GM21367 (cell line): Measurements from ENCODE around the gene LGMN.
"Not testable (repeated sequence)": the region's sequence is repeated elsewhere in the genome, so short reads cannot be mapped to it uniquely, and the experiment has no call there.

ENCODE experiments used
- ATAC-seq: cut with Tn5 transposase; IDR thresholded peaks from one replicate; pipeline ENCODE4 v1.9.1; 2021; ENCODE audit not compliant: unreplicated experiment

Gene LGMN

DNA sequence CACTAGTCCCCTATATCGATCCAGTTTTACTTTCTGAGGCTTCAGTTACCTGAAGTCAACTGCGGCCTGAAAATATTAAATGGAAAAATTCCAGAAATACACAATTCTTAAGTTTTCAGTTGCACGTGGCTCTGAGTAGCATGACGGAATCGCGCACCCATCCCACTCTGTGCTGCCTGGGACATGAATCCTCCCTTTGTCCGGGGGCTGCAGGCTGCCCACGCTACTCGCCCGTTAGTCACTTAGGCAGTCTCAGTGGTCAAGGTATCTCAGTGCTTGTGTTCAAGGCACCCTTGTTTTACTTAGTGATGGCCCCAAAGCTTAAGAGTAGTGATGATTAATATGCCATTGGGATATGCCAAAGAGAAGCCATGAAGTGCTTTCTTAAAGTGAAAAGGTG, 46.6 kb downstream of the LGMN start:
- no peak for ATAC-seq

DNA sequence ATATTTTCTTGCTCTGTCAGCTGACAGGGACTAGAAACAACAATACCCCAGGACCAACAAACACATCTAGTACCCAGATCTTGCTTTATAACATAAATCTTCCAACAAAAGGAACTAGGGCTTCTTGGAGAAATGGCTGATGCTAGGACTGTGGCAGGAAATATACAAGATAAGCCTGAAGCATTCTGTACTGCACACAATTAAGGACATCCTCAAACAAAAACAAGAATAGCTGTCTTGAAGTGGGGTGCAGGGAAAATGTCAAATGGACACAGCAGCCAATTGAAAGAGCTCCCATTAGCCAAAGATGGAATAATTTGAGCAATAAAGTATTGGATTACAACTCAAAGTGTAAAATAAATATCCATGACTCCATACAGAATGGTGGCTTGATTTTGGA, 50.0 kb downstream of the LGMN start:
- no peak for ATAC-seq

DNA sequence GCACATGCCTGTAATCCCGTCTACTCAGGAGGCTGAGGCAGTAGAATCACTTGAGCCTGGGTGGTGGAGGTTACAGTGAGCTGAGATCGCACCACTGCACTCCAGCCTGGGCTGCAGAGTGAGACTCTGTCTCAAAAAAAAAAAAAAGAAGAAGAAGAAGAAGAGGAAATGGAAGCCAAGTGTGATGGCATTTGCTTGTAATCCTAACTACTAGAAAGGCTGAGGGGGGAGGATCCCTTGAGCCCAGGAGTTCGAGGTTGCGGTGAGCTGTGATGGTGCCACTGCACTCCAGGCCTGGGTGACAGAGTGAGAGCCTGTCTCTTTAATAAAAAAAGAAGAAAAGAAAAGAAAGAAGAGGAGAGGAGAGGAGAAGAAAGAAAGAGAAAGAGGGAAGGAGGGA, 52.1 kb downstream of the LGMN start:
- ATAC-seq = no peak

DNA sequence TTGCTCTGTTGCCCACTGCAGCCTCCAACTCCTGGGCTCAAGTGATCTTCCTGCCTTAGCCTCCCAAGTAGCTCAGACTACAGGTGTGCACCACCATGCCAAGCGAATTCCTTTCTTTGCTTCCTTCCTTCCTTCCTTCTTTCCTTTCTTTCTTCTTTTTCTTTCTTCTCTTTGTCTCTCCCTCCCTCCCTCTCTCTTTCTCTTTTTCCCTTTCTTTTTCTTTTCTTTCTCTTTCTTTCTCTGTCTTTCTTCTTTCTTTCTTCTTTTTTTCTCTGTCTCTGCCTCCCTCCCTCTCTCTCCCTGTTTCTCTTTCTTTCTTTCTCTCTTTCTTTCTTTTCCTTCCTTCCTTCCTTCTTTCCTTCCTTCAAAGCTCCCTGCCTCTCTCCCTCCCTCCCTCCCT, 52.9 kb downstream of the LGMN start:
- ATAC-seq = no peak

DNA sequence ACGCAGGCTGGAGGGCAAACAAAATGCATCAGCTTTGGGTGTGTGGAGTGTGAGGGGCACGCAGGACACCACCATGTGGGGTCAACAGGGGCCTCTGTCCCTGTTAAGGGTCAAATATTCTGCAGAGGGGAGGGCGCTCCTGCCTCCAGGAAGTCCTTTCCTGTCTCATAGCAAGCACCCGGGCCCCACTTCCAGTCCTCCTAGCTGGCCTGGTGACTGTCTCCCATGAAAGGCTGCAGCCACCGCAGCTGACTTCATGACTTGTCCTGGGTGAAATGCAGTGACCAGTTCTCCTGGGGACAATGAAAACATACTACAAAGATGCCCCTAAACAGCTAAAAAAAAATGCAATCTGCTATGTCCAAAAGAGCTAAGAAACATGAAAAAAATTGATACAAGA, 53.6 kb downstream of the LGMN start:
- ATAC-seq = no peak

DNA sequence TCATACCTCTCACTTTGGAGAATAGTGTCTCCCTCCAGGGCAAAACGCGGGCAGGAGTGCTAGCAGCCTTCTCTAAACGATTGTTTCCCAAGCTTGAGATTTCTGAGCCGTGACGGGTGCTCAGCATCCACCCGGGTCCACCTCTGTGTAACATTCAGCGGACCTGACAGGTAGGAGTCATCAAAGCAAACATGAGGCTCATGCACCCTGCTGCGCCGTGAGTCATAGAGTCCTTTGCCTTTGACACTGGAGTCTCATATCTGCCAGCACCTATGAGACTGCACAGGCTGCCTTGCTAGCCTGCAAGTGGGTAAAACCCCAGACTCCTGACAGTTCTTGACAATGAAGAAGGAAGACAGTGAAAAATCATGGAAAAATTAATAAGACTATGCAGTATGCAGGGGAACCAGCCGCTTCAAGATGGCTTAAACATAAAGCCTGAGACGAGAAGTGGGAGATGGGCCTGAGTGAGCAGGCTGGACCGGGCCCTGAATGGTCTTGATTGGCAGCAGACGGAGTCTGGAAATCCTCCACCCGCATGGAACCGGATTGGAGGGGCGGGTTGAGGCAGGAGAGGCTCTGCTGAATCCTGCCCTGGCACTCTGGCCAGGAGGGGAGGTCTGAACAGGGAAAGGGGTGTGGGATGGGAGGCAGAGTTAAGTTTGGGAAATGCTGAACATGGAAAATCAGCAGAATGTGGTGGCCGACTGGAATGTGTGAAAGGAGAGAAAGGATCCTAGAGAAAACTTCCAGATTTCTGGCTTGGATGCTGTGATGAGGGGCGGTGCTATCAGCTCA, 54.2 kb downstream of the LGMN start:
- ATAC-seq = no peak

DNA sequence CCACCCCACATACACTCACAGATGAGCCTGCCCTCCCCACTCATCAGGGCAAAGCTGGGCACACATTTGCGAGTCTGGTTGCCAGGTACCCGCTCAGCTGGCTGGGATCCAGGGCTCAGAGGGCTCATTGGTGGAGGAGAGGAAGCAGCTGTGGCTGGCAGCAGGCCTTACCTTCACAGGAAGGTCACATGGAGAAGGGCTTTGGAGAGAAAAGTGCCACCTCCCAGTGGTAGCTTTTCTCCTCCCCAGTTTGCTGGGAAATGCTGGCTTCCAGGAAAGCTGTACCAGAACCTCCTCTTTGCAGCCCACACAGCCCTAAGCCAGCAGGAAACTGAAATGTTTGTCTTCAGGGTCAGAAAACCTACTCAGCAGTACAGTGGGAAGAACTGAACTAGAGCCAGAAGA, 55.6 kb downstream of the LGMN start:
- no peak for ATAC-seq

DNA sequence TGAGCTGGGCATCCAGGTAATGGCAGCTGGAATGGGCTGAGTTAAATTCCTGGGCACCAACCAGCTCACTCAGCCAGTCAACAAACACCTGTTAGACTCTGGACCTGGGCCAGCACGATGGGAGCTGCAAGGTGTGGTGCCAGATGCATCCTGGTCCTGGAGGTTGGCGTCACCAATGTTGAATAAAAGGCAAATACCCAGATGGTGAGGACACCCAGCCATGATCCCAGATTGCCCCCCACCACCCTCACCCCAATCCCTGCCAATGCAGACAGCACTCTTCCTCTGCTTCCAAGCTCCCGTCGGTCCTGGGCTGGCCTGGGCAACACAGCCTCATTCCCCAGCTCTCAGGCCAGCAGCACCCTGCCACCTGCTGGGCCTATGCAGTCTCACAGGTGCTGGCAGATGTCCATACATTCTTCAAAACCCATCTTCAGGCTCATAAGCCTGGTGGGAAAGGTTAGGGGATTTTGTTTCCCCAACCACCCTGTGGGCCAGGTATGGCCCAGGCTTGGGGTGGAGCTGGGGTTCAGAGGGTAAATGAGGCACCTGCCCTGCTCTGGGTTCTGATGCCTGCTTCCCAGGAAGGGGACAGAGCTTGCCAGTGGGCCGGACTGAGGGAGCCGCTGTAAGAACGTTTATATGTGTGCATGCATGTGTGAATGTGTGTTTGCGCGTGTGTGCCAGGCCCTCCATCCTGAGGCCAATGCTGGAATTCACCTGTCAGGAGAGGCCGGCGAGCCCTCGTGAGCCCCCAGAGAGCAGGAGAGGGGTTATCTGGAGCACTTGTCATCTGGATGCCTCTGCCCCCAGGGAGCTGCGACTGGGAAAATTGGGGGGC, 58.0 kb downstream of the LGMN start:
- no peak for ATAC-seq

DNA sequence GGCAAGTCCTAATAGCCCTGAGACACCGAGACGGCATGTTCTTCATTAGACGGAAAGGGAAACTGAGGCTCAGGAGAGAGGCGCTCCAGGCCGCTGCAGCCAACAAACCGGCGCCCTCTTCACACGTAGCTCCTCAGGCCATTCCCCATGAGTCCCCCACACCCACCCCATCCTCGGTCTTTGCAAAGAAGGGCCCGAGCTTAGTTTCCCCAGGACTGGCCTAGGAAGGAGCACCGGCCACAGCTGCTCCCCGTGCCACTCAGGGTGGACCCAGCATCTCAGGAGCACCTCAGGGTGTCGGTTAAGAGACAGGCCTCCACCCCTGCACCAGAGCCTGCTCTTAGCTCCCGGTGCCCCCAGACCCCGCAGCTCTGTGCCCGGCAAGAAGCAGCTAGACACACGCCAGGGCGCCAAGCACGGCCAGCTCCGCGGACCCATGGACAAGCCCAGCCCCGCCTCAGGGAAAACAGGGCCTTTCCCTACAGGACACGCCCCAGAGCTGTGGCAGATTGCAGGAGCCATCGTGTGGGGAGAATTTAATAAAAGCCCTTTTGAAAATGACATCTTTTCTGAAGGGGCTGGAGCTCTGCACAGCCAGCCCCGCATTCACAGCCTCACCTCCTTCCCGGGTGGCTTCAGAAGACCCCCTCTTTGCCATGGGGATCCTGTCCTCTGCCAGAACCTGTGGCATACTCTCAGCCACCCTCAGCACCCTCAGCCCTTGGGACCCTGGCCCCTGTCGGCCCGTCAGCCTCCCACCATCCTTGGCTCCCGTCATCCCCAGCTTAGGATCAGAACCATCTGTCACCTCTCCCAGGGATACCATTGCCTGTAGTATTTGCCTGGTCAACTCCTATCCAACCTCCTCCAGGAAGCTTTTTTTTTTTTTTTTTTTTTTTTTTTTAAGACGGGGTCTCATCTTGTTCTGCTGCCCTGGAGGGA, 59.7 kb downstream of the LGMN start:
- no peak for ATAC-seq

DNA sequence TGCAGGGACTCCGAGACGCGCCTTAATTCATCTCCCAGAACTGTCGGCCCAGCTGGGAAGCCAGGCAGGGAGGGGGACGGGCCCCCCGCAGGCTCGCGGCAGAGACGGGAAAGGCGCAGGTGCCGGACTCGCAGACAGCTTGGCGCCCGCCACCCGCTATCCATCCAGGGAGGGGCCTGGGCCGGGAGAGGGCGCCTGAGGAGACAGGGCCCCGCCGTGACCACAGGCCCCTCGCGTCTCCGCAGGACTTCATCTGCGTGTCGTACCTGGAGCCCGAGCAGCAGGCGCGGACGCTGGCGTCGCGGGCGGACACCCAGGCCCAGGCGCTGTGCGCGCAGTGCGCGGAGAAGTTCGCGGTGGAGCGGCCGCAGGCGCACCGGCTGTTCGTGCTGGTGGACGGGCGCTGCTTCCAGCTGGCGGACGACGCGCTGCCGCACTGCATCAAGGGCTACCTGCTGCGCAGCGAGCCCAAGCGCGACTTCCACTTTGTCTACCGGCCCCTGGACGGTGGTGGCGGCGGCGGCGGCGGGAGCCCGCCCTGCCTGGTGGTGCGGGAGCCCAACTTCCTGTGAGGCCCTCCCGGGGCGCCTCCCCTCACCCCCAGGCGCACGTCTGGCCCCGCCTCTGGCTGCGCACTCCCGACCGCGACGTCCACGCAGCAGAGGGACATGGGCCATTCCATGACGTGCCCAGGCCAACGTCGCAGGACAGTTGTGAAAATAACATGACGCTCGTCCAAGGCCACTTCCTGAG, 60.6 kb downstream of the LGMN start:
- no peak for ATAC-seq

DNA sequence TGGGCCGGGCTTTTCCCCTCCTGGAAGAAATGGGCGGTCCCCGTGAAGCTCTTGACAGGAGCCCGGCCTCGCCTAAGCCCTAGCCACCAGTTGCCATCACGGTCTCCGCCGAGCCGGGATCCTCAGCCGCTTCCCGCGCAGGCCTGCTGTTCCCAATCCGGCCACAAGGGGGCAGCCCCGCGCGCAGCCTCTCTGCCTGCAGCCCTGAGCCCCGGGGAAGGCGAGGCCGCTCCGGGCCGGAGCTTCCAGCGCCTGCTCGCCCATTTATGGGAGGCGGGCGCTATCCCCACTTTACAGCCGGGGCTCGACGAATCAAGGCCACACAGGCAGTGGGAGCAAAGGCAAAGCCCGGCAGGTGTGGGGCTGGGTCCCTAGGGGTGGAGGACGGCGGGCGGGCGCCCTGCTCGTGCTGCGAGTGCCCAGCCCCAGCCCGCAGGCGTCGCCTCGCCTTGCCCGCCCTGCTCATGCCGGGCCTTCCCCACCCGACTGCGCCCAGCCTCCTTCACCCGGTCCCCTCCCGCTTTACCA, 61.5 kb downstream of the LGMN start:
- ATAC-seq = no peak

DNA sequence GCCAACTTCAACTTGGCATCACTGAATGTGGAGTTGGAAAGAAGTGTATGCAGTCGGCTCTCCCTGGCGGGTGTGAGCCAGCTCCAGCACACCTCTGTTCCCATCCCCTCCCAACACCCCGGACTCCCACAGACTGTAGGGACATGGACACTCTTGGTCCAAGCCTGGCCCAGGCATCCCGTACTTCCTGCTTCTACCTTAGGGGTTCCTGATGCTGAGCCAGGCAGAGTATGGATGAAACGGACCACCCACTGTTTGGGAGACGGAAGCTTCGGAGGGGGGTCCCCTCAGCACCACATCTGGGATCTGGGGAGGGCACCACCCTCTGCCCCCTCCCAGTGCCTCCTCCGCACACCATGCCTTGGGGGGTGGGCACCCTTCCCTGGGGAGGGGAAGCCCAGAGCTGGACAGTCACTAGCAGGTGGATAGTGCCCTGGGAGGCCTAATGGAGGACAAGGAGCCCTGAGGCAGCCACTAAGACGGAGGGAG, 62.0 kb downstream of the LGMN start:
- ATAC-seq = no peak

DNA sequence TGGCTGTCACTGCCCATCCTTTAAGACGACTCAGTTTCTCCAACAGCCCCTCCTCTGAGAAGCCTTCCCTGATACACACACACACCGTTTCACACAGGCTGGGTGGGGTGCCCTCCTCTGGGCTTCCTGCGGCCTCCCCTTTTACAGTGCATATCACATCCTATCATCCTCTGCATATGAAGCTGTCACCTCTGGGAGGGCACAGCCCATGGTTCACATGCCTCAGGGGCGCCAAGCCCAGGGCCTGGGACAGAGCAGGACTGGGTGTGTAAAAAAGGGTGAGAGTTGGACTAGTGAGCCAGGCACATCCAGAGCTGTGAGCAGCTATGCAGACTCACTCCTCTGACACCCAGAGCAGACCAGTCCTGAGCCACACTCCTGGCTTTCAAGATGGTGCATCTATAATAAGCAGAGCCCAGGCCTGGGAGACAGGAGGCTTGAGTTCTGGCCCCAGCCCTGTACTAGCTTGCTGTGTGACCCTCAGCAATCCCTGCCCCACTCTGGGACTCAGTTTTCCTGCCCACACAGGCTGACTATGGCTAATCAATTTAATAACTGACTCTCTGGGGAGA, 62.6 kb downstream of the LGMN start:
- ATAC-seq = no peak

DNA sequence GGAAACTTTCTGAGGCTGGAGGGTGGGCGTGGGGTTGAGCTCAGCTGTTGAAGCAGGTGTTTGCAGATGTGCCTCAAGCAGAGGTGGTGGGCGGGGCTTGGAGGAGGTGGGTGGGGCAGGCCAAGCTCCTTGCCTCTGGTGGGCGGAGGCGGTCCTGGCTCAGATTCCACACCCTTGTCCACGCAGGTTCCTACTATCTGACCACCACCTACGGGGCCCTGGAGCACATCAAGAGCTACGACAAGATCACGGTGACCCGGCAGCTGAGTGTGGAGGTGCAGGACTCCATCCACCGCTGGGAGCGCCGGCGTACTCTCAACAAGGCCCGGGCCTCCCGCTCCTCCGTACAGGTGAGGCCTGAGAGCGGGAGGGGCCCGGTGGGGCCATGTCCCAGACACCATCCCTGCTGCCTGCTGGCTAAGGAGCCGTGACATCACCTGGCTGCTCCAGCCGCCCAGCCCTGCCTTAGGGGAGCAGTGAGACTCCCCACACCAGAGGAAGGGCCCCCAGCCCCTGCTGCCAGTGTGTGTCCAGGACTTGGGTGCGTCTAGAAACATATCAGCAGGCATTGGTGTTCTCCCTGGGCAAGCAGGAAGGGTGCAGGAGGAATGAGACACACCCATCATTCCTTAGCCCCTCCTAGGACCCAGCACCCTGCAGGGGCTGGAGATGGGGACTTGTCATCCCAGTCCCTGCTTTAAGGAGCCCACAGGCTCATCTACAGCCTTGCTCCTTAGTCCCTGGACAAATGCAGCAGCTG, 63.4 kb downstream of the LGMN start:
- no peak for ATAC-seq

DNA sequence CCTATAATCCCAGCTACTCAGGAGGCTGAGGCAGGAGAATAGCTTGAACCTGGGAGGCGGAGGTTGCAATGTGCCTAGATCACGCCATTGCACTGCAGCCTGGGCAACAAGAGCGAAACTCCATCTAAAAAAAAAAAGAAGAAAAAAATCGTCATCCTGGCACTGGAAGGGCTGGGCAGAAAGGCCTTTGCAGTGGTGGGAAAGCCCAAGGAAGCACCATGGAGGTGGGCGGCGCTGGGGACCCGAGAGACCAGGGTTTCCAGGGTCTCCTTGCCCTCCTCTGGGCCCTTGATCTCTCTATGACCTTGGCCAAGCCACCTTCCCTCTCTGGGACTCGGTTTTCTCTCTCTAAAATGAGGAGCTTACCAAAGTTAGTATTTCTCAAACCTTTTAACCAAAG, 65.4 kb downstream of the LGMN start:
- ATAC-seq = no peak

DNA sequence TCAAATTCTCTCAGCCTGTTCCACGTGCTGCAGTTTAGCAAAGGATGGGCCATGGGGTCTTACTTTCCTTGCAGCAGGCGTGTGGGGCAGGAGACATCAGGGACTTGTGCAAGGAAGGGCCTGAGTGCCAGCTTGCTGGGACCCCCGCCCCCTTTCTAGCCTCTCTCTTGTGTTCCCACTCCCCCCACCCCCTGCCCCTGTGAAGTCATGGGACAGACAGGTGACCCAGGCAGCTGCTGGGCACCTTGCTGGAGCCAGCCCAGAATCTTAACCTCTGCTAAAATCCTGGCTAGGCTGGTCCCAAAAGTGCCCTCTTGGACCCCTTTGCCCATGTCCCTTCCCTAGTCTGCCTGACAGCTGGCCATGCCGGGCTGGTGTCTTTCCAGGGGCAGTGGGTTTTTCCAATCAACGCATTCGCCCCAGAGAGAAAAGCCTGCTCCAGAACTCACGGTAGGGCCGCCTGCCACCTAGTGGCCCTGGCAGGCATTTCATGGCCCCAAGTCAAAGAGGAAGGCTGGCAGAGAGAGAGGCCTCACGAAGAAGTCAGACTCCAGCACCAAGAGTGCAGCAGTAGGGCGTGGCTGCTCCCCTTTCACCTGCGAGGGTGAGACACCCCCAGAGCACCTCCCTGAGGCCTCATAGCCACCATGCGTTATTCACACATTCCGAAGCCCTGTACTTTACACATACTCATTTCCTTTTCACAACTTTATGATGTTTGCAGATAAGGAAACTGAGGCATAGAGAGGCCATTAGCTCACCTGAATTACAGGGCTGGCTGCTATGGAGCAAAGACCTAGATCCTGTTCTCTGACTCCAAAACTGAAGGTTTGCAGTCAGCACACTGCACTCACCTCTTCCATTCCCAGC, 67.4 kb downstream of the LGMN start:
- ATAC-seq = no peak

DNA sequence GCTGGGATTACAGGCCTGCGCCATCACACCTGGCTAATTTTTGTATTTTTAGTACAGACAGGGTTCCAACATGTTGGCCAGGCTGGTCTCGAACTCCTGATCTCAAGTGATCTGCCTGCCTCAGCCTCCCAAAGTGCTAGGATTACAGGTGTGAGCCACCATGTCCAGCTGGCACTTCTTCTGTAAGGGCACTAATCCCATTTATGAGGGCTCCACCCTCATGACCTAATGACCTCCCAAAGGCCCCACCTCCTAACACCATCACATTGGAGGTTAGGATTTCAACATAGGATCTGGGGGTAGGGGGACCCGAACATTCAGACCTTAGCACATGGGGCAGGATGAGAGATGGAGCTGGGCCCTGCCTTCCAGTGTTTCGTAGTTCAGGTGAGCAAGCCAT, 68.1 kb downstream of the LGMN start:
- ATAC-seq = not testable (repeated sequence)

DNA sequence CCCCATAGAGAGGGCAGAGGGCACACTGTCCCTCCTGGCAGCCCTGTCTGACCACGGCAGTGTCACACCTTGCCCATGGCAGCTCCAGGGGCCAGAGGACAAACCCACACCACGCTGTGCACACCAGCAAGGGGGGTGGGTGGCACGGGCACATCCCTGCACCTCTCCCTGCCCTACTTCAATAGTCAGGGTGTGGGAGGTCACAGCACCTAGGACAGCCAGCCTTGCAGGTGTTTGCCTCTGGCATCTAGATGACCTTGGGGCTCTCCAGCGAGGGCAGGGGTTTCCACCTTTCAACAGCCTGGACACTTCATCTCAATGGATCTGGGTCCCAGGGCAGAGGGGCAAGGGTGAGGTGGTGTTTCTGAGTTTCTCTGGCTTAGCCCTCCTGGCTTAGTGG, 69.2 kb downstream of the LGMN start:
- no peak for ATAC-seq
